HG03457 (cell line): ENCODE results near the gene AOX1.
"Not testable (repeated sequence)": the region's sequence is repeated elsewhere in the genome, so short reads cannot be mapped to it uniquely, and the experiment has no call there.

Experiments
- ATAC-seq: cut with Tn5 transposase; IDR thresholded peaks from one replicate; pipeline ENCODE4 v1.9.1; 2021; ENCODE audit warnings: moderate number of reproducible peaks; ENCODE audit not compliant: unreplicated experiment

AOX1 gene

DNA sequence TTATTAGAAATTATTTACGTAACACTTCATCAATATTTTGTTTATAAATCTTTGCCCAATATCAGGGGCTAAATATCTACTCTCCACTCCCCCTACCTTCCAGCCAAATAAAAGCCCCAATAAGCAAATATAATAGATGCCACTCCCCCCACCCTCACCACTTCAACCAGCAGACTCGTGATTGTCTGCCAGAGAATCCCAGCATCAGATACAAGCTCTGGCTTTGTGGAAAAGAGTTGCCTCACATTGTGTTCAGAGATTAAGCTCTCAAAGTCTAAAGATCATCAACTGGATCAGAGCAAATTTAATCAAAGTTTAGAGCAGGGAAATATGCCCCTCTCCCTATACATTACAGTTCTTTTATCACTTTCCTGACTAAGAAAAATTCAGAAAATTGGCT, 39.5 kb downstream of the AOX1 start:
- no peak for ATAC-seq

DNA sequence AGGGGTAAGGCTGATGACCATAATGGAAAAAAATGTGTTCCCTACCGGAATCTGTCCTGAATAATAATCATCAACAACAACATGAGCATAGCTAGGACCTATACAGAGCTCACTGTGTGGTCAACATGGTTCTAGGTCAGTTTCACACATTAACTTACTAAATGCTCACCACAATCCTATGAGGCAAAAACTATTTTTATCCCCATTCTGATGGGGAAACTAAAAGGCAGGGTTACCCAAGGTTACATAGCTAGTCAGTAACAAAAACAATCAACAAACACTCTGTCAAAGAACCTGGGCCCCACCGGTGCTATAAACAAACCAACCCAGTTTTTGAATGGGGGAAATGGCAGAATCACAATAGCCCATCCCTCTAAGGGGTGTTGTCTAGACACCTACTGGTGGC, 40.1 kb downstream of the AOX1 start:
- no peak for ATAC-seq

DNA sequence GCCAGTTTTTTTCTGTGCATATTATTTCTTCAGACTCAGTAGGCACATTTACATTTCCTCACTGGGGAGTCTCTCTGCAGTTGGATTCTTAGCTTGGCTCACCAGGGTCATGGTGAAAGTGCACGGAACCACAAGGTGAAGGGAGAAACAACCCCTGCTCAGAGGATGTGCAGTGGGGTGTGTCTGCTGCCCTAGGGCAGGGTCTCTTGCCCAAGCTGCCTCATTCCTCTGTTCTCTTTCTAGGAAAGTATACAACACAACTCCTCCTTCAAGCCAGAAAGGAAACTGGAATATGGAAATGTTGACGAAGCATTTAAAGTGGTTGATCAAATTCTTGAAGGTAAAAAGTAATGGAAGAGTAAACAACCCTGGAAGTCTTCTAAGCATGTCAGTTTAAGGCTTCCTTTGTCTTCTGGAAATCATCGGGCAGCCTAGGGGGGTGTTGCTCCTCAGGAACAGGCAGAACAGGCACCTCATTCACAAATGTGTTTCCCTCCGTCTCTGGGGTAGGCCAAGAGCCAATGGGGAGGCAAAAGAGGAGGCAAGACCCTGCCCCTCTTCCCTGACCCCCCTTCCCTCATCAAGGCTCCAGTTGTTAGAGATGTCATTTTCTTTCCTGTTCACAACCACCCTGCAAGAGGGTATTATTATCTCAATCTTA, 41.4 kb downstream of the AOX1 start:
- ATAC-seq: no peak

DNA sequence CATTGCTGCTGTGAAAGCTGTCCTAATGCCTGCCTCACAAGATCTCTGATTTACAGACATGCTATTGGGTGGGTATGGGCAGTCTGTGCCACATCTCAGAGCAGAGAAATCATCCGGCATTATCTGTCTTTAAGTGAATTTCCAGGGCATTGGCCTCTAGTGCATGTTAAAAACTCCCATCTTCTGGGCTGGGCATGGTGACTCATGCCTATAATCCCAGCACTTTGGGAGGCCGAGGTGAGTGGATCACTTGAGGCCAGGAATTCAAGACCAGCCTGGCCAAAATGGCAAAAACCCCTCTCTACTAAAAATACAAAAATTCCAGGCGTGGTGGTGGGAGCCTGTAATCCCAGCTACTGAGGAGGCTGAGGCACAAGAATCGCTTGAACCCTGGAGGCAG, 42.6 kb downstream of the AOX1 start:
- not testable (repeated sequence) for ATAC-seq

DNA sequence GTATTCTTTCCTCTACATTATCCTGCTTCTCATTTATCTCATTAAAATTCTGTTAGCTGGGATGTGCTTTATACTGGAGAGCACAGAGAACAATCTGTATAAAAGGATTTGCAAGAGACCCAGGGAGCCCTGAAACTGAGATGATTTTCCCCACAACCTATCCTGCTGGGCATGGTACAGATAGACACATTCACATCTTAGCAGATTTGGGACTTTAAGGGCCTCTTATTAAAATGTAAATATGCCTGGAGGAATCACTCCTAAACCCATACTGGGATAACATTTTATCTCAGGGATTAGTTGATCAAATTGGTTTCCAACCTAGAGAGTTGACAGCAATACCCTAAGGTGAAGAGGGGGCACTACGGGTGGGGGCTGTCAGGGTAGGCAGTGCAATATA, 45.5 kb downstream of the AOX1 start:
- ATAC-seq: no peak

DNA sequence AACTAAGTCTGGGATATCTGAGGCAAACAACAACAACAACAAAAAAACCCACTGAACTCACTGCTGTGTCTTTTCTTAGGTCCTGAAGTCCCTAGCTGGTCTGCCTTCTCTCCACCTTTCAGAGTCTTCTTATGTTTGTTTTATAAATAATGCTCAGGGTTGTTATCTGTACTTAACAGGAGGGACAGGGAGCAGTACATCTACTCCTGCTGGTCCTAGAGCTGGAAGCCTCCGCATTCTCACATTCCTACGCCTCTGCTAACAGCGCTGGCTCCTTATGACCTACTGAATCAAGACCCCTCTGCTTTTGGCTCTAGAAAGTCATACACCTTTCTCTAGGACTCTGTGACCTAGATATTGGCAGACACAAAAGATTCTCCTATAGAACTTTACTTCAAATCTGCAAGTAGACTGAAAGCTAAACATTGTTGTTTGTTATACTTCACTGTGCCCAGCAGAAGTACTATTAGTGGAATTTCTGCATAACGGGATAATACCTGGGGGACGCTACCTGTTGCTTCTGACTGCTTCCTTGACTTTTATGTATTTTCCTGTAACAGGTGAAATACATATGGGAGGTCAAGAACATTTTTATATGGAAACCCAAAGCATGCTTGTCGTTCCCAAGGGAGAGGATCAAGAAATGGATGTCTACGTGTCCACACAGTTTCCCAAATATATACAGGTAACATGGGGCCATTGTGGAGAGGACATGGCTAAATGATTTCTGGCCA, 48.6 kb downstream of the AOX1 start:
- no peak for ATAC-seq

DNA sequence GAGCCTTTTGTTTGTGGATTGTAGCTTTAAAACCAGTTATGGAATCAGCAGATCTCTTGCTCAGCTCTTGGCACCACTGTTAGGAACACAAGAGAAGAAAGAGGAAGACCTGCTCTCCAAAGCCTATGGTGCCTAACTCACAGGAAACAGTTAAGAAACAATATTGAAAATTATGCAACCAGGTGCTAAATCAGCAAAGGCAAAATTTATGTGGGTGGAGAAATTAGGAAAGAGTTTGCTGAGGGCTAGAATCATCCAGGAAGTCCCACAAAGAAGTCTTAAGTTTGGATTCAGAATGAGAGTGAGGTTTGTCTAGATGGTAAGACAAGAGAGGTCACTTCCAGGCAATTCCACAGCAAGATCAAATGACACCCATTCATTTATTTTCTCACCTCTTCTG, 49.4 kb downstream of the AOX1 start:
- no peak for ATAC-seq

DNA sequence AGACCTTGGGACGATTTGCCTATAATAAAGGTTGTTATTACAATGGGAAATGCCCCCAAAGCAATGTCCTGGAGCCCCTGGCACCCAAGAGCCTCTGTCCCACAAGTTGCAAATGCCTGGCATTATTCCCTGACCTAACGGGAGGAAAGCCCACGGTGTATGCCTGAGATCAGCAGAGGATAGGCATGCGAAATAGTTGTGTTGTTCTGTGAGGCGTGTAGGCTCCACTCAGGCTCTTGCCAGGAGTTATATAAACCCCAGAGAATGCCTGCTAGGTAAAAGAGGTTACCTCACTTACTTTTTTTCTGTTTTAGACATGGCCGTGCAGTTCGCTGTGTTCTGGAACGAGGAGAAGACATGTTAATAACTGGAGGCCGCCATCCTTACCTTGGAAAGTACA, 52.1 kb downstream of the AOX1 start:
- no peak for ATAC-seq

DNA sequence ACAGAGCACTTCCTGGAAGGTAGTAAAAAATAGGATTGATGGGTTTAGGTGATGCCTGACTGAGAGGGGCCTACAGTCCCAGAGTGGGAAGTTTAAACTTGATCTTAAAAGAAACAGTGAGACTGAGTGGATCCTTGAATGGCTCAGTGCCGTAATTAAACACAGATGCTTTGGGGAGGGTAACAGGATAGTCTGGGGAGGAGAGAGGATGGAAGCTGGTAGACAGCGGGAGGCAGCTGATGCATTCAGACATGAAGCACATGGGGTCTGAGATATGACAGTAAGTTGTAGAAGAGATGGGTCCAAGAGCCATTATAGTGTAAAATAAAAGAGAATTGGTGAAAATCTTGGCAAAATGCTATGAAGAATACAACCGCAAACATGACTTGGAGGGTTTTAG, 54.4 kb downstream of the AOX1 start:
- no peak for ATAC-seq

DNA sequence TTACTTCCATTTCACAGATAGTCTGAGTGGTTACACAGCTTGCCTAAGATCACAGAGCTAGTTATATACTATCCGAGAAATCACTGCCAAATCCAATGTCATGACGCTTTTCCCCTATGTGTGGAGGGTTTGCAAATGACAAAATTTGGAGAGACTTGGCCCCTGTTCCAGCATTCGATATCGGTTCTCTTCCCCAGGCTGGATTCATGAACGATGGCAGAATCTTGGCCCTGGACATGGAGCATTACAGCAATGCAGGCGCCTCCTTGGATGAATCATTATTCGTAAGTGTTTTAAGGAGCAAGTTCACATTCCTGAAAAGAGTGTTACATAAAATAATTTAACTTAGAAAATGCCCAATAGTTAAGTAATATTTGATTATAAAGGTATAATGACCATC, 55.1 kb downstream of the AOX1 start:
- no peak for ATAC-seq

DNA sequence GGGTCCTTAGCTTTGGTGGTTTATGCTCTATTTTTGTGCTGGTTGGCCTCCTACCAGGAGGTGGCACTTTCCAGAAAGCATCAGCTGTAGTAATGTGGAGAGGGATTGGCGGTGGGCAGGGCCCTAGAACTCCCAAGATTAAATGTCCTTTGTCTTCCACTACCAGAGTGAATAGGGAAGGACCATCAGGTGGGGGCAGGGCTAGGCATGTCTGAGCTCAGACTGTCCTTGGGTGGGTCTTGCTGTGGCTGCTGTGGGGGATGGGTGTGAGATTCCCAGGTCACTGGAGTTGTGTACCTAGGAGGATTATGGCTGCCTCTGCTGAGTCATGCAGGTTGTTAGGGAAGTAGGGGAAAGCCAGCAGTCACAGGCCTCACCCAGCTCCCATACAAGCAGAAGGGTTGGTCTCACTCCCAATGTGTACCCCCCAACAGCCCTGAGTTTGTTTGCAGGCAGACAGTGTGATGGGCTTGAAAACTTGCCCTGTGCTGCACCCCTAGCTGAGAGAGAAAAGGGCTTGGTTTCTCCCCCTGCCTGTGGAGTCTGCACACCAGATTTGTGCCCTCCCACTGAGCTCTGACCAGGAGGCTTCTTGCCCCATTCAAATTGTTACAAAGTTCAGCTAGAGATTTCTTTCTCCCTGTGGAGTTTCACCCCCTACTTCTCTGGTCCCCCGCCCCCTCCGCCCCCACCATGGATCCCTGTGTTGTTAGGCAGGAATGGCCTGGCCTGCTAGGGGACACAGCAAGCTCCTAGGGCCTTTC, 62.9 kb downstream of the AOX1 start:
- ATAC-seq: not testable (repeated sequence)

DNA sequence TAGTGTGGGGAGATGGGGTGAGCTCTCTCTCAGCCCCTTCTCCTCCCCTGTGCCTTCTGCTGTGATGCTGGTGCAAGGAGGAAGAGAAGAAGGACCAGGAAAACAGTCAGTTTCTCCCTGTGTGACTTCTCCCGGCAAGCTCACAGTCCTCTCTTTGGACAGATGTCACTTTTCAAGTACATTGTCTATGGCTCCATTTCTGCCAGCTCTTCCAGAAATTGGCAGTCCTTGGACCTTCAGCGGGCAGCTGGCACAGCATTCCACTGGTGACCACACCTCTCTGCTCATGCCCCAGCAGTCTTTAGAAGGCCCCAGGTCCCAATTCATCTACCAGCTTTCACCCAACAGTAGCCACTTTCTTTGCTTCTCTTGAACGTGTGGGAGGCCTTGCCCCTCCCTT, 63.9 kb downstream of the AOX1 start:
- ATAC-seq: no peak

DNA sequence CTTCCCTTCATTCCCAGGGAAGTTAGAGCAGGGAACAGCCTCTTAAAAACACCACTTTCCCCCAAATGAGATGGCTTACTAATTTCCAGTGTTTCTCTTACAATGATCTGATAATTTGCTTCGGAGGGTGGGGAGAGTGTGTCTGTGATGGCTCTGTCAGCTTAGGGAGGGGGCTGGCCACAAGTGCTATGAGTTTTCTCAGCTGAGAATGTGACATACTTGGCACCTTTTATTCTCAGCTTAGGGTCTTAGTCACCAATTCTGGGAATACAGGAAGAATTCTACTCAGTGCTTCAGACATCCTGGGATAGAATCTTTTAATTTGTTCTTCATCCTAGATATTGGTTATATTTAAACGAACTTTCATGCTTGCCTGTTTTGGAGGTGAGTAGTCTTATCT, 64.4 kb downstream of the AOX1 start:
- no peak for ATAC-seq

DNA sequence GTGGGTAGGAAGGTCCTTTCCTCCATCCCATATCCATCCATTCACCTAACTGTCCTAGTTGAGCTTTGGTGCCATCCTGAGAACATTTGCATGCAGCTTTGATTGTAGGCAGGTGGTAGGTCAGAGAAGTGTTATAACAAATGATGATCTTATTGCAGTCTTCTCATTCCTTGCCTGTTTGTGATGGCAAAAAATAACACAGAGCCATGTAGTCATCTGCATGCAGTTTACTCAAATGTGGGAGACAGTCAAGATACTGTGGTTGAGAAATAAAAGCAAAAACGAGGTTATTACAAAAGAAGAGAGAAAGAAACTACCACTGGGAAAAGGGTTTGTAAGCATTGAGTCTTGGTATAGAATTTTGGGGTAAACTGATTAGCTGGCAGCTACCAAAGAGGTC, 66.3 kb downstream of the AOX1 start:
- ATAC-seq: no peak

DNA sequence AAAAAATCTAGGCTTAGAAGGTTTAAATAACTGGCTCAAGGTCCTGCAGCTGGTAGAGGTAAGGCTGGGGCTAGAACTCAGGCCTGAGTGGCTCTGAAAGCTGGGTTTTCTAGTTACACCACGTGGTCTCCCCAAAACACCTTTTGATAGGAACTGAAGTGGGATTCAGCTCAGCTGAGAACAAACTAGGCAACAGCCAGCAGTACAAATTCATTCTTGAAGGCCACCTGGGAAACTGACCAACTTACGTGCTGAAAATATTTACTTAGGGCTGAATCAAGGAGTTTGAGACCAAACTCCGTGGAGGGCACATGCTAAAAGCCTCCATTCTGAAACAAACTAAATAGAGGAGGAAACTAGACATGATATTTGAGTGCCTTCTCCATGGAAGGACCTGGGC, 67.2 kb downstream of the AOX1 start:
- no peak for ATAC-seq

DNA sequence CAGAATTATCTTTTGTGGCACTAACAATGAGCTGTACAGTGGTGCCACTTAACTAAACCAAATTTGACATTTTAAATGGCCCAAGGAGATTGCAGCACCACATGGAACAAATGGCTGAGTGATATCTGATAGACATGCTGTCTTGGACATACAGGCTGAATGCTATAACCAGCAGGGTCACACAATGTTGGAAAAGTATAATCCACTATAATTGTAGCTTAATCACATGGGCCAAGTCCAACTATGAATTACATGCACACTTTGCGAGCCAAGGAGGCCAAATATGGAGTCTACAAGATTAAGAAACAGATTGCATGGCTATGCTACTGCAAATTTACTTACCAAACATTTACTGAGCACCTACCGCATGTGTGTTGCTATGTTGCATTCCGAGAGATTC, 69.0 kb downstream of the AOX1 start:
- no peak for ATAC-seq

DNA sequence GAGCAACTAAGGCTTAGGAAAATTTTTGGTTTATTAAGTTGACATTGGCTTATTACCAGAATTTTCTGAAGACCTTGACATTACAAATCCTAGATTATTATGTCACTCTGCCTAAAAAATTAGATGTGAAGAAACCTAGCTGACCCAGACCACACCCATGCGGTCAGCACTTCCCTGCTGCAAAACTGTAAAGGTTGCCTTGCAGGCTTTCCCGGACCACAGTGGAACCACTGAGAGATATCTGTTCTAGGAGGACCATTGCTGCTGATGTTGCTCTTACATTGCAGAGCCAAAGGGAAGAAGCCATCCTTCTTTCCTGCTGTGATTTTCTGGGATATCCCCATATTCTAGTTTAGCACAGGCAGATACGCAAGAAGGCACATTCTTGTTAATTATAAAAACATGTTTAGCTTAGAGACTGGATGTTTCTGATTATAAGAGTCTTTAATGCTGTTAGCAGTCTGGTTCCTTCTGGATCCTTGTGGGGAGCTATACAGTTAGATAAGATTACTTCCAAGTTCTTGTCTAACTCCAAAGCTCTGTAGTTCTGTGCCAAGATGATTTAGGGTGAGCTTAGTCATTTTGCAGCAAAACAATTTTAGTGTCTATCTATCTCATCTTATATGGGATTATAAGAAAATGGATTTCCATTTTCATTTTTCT, 70.2 kb downstream of the AOX1 start:
- no peak for ATAC-seq

DNA sequence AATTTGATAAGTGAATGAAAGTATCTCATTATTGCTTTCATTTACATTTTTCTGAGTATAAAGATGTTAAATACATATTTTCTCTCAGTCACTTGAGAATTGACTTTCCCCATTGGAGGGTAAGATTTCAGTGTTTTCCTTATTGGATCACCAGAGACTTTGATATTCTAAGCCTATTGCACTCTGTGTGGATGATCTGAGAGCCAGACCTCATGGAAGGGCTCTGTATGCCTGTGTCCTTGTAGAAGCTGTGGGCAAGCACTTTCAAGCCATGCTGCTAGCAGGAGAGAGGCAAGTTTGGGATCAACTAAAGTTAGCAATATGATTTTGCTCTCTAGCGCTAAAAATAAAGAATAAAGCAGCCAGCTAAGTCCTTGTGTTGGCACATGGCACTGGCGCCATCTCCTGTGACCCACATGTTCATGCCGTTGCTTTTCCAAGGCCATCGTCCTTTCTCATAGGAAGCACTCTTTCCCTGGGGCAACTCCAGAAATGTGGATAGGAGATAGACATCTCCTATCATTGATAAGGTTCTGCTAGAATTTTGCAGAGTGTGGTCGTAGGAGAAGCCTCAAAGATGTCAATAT, 72.6 kb downstream of the AOX1 start:
- ATAC-seq: no peak

DNA sequence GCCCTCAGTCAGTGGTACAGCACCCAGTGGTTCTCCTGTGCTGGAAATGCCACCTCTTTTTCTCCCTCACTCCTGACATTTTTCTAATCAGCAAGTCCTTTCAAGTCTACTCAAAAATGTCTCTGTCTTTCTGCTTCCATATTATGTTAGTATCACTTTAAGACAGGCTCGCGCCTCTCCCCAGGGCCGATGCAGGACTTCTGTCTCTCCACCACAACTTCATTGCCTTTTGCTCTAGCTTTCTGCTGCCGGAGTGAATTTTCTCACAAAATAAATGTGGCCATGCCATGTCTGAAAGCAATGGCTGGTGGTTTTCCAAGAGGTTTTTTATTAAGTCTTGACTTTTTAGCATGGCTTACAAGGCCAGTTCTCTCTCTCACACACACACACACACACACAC, 73.6 kb downstream of the AOX1 start:
- ATAC-seq: no peak

DNA sequence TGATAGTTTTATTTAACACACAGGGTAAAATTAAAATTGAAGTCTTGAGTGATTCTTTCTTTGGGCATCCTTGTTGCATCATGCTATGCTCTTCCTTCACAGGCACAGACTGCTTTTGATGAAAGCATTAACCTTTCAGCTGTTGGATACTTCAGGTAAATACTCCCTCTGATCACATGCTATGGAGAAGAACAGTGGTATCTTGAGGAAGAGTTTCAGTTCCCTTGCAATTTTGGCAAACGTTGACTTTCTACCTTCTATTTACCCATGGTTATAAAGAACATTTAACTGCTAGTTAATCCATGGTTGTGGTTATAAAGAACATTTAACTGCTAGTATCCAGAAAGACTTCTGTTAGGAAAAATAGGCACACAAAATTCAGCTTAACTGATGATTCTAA, 75.7 kb downstream of the AOX1 start:
- ATAC-seq: no peak

DNA sequence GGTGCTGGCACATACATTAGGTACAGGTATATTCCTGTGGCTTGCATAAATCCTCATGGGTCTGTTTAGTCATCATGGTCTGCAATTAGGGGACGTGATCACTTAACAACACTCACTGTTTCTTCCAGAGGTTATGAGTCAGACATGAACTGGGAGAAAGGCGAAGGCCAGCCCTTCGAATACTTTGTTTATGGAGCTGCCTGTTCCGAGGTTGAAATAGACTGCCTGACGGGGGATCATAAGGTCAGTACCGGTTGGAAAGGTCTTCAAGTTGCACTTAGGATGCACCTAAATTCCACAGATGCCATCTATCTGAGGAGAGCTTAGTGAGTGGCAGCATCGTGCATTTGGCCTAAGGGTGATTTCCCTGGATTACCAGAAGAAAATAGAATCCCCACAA, 76.9 kb downstream of the AOX1 start:
- no peak for ATAC-seq
